Hematopoietic multipotent progenitor cell treated with erythropoietin and hydrocortisone succinate and interleukin-3 and kit ligand, for 17 days (in vitro differentiated cells): ENCODE data around the gene LHX5.

Experiments
- DNase-seq: peaks from one replicate; pipeline ENCODE4 v3.0.0-alpha.2; 2015; ENCODE audit warnings: low spot score

The LHX5 gene

DNA sequence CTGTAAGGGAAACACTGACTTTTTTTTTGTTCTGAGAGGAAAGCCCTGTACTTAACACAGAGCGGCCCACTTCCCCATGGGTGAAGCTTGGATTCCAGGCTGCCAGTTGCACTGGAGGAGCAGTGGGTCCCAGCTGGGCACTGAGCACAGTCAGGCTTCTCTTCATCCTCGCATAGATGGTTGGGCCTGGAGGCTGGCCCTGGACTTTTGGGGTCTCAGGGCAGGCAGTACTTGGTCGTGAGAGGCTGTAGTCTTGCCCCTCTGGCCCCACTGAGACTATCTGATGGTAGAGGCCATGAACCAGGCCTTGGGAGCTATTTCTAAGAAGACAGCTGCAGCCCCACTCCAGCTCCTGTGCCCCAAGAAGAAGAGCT, 6.2 kb upstream of the LHX5 start:
- DNase-seq = no peak

DNA sequence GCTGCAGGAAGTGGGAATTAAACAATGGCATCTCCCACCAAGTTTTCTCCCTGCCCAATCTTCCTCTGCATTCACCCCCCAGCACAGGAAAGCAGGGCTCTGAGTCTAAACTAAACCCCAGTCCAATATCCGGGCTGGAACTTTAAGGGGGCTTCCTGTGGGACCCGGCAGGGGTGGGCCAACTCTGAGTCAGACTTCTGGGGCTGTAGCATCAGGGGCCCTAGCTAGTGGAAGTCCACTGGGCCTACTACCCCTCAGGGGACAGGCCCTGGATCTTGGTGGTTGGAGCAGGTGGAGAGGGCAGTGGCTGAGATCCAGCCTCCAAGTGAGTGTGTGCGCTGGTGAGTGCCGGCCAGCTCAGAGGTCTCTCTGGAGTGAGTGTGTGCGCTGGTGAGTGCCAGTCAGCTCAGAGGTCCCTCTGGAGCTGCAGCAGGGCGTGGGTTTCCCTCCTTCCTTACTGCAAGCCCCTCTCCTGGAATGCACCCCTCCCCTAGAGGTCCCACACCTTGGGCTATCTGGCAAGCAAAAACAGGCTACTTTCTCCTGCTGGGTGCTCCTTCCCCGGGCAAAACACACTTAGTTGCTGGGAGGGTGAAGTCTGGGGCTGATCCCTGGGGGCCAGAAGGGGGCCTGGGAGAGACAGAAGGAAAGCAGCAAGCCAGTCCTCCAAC, 5.6 kb upstream of the LHX5 start:
- DNase-seq = no peak

DNA sequence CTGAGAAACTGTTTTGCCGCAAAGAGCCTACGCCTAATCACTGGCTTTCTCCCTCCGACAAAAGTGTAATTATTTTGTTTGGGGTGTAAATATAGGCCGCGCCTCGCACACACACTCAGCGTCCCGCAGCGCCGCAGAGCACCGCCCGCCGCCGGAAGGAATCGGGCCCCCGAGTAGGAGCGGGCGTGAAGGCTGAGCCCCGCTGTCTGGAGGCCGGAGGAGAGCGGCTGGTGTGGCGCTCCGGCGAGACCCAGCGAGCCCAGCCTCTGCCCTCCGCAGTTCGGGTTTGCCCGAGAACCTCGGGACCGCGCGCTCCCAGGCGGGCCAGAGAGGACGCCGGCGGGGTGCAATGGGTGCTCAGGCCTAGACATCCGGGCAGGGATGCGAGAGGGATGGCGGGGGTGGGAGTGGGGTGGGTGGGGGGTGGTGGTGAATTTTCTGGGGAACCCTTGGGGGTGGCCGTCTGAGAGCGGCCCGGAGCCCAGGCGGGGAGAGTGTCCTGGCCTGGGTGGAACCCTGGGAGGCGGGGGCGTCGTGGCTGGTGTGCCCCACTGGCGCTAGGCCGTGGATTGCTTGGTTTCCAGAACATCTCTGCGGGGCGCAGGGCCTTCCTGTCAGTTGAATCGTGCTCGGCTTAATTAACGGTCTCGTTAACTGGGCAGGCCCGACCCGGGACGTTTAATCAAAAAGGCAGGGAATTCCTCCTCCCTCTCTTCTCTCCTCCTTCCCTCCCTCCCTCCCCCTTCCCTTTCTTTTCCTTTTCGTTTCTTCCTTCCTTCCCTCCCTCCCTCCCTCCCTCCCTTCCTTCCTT, 4.7 kb upstream of the LHX5 start:
- no peak for DNase-seq

DNA sequence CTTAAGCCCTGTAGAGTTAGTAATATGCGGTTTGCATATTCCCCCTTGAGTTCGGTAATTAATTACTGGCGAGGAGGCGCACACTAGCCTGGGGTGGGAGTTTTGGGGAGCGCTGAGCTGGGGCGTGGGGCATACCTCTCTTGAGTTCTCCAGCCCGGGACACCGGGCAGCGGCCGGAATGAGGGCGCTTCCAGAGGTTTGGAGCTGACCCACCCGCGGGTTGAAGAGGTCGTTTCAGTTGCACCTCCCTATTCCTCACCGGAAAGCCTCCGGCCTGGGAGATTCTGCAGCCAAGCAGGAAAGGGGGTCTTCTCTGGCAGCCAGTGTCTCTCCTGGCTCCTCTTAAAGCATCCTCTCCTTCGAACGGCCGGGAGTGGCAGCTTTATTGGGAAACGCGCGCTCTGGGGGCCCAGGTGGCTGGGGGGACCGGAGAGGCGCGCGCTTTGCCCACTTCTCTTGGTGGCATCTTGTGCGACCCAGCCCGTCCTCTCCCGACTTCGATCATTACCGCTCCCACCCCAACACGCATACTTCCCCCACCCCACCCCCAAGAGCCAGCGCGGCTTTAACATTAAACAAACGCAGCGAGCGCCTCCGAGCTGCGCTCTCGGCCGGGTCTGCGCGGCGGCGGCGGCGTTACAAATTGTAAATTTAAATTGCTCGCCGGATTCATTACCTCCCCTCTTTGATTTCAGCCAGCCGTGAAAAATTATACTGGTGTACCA, 3.9 kb upstream of the LHX5 start:
- no peak for DNase-seq

DNA sequence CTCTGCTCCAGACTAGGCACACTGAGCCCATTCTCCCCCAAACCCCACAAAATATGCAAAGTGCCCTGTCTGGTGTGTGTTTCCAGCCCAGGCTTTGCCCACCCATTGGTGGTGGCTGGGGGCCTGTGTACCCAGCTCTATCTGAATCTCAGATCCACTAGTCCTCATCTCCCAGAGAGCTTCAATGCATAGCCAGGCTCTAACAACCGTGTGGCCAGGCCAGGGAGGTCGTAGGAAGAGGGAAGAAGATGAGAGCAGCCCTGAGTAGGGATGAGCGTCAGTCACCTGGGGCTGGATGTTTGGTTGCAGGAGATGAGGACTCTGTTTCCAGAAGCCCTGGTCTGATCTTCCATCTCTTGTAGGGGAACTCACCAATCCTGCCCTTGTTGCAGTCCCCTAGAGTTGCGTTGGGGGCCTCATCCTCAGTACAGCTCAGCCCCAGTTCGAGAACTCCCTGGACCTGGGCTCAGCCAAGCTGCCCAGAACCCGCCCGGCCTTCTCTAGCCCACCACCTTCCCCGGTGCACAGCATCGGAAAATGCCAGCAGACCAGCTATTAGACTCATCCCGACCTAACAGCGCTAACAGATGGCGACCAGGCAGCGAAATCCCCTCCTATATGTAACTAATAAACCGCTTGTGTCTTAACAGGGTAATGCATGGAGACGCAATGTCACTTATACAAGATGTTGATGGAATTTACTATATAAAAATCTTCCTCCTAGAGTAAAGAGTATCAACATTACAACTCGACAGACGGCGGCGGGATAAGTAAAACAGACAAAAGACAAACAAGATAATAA, 3.2 kb upstream of the LHX5 start:
- DNase-seq = no peak

DNA sequence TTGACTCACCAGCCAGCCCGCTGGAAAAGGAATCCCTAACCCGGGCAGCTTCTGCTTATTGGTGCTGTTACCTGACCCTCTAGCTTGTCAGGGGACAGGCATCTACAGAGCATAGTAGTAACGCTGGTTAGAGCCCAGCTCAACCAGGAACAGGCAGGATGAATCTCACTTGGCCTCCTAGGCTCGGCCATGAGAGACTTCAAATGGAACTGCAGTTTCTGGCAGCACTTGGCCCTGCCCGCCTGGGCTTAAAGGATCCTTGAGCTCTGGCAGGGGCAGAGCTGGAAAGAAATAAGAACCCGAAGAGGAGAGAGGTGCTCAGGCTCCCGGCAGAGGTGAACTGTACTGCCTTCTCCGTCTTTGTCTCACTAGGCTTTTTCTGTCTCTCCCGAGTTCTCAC, 2.3 kb upstream of the LHX5 start:
- no peak for DNase-seq

DNA sequence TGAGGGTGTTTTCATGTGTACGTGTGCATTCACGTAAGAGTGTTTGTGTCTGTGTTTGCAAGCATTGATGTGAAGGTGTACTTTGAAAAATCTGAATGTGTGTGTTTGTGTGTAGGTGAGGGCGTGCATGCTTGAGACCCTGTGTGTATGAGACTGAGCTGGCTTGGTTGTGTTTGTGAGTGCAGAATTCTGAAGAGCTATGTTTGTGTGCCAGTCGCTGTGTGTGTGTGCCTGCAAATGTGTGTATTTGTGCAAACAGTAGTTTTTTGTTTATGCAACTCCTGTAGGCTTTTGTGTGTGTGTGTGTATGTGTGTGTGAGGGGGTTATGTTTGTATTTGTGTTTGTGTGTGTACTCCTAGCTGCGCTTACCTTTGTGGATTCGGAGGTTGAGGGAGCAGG, 1.7 kb upstream of the LHX5 start:
- DNase-seq = no peak

DNA sequence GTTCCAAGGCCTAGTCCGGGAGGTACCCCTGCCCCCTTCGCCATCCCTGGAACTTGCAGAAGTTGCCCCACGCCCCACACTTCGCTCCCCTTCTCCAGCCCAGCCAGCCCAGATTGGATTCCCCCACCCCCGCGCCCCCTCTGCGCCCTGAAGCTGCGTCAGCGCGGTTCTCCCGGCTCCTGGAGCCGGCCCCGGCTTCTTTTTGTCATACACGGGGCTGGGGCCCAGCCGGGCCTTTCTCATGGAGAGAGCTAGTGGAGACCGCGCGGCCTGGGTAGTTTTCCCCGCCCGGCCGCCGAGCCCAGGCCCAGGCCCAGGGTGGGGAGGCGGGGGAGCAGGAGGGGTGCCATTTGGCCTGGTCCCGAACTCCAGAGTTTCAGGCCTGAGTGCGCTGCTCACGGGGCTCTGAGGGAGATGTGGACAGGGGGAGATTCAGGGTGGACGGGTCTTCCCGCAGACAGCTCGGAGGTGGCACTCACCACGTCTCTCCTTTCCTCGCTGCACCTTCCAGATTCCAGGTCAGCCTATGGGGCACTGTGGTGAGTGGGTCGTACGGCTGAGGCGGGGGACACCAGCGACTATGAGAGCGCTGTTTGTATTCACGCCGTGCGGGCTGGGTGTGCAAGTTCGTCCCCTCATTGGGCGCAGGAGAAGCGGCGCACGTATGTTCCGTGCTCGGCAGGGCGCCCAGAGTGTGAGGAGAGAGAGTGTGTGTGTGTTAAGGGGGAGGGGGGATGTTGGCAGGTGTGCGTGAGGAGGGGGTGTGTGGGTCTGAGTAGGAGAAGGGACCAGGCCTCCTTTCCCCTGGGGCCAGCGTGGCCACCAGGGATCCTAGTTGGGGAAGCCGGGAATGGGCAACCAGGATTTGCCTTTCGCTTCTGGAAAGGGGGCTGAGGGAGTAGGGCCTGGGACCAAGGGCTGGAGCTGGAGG, 785 bp upstream of the LHX5 start:
- no peak for DNase-seq

DNA sequence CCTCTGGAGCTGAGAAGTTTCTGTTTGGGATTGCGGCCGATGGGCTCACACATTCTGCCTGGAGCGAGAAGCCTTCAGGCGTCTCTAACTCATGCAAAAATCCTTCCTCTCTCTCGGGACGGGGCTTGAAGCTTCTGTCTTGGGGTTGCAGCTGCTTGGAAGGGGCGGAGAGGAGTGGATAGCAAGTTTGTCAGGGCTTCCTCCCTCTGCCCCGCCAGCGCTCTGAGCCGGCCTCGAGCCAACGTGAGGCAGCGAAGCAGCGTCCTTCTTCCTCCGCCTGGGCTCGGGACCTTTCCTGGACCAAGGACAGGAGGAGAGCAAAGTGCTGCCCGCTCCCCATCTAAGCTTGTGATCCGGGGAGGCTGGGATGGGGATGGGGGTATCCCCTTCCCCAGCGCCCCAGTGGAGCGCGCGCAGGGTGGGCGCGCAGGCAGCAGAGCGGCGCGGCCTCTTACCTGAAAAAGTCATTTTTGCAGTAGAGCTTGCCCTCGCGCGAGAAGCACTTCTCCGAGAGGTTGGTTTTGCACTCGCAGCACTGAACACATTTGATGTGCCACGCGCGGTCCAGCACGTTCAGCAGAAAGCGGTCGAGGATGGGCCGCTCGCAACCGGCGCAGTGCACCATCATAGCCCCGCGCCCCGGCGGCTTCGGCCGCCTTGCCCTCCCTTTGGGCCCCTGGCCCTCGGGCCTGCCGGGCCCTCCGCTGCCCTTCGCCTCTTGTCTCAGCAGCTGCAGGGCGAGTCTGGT, 626 bp downstream of the LHX5 start:
- DNase-seq = no peak

DNA sequence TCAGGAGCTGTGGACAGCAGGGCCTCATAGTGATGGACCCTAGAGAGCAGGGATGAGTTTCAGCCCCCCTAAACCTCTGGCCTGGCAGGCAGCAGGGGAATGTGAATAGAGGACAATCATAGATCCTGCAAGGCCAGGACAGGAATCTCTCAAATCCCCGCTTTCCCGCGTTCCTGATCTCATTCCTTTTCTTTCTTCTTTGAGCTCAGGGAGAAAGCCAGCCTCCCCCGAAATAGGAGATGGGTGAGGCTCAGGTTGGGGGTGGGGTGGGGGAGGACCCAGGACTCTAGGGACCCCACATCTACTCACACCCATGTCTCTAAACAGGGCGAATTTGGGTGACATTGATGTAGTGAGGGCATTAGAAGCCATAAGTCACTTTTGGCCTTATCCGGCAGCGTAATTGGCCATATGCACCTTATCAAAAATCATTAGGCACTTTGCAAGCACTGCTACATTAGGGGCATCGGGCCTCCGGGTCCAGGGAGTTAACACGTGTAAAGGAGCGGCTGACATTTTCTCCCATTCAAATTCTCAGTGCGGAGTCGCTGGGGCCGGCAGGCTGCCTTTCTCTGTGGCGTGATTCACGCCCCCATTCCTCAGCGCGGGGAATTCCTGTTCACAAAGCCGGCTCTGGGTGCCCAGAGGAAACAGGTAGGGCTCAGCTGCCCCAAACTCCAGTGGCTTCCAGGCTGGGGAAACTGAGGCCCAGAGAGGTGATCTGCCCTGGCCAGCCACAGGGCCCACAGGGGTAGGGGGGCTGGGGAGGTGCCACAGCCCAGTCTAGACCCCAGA, 1.5 kb downstream of the LHX5 start:
- DNase-seq = no peak

DNA sequence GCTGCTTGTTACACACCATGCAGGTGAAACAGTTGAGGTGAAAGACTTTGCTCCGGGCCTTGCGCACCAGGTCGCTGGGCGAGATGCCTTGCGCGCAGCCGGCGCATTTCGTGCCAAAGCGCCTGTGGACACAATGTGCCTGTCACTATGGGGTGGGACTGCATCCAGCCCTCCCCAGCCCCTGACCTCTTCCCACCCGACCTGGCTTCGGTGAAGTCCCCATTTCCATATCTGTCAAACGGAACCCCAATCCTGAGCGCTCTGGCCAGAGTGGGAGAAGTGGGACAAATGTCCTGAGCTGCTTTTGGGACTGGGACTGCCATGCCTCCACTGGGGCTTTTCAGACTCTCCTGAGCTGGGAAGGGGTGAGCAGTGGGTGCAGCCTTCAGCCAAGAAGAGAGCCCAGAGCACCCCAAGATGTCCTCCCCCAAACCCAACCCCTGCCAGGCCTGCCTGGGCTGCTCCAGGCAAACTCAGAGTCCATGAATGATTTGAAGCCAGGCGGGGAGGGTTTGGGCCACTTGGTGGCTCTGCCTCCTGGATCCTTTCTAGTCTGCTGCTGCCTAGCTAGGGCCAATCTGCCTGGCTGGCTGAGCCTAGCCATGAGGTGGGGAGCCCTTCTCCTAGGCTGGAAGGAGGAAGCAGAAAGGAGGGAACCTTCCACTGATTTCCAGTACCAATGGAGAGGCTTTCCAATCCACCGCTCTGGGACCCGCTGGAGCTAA, 2.3 kb downstream of the LHX5 start:
- no peak for DNase-seq

DNA sequence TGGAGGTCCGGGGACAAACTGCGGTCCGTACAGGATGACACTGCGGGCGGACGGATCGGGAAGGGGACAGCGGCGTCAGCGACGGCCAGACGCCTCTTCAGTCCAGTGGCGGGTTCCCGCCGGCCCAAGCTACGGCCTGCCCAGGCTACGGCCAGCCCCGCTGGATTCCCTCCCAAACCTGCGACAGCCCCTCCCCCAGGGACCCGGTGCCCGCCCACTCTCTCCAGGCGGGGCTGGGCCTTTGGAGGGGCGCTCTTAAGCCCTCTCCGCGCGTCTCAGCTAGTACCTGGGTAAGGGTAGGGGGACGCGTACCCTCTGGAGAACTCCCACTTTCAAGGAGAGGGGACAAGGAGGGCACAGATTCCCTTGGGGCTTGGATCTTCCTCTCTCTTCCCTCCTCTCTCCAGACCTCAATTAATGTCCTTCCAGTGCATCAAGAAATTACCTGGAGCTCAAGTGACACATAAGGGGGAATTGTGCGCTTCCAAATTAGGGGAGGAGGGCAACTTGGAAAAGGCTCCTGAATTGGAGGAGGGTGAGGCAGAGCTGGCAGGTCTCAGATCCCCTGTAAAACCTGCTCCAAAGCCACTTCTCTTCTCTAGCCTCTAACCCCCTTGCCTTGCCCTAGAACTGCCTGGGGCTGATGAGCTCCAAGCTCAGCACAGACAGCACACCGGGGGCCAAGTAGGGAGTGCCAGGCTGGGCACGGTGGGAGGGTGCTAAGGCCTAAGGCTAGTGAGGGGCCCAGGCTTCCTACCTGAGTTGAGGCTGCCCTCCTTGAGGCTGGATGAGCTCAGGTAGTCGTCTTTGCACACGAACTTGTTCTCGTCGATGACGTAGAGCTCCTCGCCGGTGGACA, 3.1 kb downstream of the LHX5 start:
- DNase-seq = no peak

DNA sequence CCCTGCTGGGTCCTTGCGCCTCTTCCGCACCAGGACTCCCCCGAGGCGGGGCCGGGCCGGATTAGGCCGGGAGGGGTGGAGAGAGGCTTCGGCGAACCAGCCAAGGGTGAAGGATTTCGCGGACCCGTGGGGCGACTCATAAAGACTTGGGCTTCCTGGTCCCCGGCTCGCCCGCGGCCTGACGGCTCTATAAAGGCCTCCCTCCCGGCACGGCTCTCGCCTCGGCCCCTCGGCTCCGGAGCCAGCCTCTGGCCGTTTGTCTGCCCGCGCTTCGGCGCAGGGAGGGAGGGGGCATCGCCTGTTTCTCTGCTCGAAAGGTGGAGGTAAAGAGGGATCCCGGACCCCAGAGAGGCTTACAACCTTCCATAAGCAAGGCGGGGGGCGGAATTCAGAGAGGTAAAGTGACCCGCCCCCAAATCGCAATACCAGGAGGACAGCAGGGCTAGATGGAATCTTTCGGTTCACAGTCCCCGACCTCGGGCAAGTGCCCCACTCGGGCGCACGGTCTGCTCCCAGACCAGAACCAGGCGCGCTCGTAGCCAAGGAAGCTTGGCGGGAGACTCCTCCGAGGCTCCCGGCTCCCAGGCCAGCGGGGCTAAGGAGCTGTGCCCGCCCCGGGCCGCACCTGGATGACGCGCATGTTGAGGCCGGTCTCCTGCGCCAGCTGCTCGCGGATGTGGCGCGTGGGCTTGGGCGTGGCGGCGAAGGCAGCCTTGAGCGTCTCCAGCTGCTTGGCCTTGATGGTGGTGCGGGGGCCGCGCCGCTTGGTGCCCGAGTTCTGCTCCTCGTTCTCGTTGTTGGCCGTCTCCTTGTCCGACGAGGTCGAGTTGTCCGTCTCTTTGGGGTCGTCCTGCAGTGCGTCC, 3.9 kb downstream of the LHX5 start:
- DNase-seq = no peak

DNA sequence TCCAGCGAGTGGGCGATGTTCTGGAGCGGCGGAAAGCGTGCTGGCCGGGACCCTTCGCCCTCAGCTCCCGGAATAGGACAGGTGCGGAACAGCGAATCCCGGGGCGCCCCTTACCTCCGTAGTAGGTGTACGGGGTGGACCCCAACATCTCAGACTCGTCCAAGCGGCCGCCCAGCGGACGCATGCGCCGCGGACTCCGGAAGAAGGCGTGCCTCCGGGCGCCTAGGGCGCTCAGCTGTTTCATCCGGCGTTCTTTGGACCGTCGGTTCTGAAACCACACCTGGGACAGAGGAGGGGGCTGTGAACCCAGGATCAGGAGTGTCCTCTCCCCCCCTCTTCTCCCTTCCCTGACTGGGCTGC, 4.5 kb downstream of the LHX5 start:
- DNase-seq = no peak

DNA sequence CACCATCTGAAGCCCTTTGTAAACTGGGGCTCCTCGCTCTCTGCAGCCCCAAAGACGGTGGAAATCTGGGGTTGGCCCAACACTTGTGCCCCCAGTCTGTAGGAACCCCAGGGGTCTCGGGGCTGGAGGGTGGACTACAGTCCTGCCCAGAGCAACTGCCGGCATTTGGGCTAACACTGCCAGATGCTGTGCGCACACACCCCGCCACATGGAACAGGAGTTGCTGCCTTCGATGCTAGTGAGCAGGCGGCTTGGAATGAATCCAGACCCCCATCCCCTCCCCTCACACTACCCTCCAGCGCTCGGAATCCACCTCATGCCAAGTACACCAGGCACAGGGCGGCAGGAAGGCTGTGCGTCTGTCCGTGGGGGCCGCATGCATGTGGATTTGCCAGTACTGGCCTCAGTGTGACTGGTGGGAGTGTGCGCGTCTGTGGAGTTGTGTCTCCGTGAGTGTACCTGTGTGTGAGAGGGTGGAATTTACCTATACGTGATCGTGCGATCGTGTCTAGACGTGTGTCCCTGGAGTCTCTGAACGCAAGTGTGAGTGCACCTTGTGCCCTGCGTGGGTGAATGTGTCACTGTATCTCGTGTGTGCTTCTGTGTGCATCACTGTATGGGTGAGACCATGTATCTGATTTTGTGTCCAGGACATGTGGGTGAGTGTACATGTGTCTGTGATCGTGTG, 5.1 kb downstream of the LHX5 start:
- no peak for DNase-seq

DNA sequence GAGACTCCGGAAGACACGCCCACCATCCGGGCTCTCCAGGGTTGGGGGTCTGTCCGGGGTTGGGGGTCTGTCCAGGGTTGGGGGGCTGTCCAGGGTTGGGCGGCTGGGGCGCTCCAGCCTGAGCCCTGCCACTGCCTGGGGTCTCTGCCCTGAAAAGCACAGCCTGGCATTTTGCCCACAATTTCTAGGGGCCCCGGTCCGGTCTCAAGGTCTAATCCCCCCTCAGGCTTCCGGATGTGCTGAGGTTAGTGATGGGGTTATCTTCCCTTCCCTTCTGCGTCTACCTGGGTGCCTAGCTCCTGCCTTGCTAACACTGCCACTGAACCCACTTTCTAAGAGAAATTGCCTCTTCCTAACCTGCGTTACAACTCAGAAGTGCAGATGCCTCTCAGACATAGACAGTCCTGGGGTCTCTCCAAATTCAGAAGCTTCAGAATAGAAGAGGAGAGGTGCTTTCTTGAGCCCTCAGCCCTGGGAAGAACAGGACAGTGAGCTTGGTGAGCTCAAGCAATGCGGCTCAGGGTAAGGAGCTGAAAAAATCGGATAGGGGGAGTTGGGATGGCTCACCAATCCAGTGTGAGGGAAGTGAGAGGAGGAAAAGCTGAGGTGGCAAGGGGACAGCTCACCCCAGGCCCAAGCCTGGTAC, 5.7 kb downstream of the LHX5 start:
- DNase-seq = no peak
